Neural crest cell (in vitro differentiated cells): Measurements from ENCODE around the gene TMEM39B. TPM values are rescaled to one million over a fixed set of nuclear protein-coding genes. Genes with fewer than 3 reads are reported as not detected.

ENCODE experiments used
- DNase-seq: peaks from one replicate; pipeline ENCODE4 v3.0.0; 2021; ENCODE audit warnings: low read depth, mixed read lengths, low spot score
- H3K27ac Mint-ChIP-seq: one replicate; pipeline ENCODE4 v1.8.0; 2021; ENCODE audit warnings: mild to moderate bottlenecking, mixed read lengths; ENCODE audit not compliant: unreplicated experiment
- H3K27me3 Mint-ChIP-seq: 2 replicates; pipeline ENCODE4 v1.8.0; 2021; ENCODE audit warnings: low read depth, mild to moderate bottlenecking, mixed read lengths
- H3K36me3 Mint-ChIP-seq: 2 replicates; pipeline ENCODE4 v1.8.0; 2021; ENCODE audit warnings: low read depth, mild to moderate bottlenecking, mixed read lengths
- H3K4me1 Mint-ChIP-seq: 2 replicates; pipeline ENCODE4 v1.8.0; 2021; ENCODE audit warnings: mixed read lengths
- H3K4me3 Mint-ChIP-seq: one replicate; pipeline ENCODE4 v1.8.0; 2021; ENCODE audit warnings: mild to moderate bottlenecking, mixed read lengths
- H3K9me3 Mint-ChIP-seq: 2 replicates; pipeline ENCODE4 v1.8.0; 2021; ENCODE audit warnings: mixed read lengths
- total RNA-seq: library from RNA; stranded (reverse); gene quantifications from 2 replicates; pipeline ENCODE4 v1.2.1, GENCODE V29; 2021
- TF ChIP-seq, protein P1 (sequence below): fragments of 200-600 bp; sonication (generic); conservative IDR thresholded peaks from 2 replicates; pipeline ENCODE4 v1.5.0; 2021; ENCODE audit warnings: antibody characterized with exemption, mild to moderate bottlenecking

TMEM39B gene
- total RNA-seq, 1 donor from 2014 or later, result 34.8 TPM

- Mint-ChIP-seq H3K27me3 (no peaks in the 10 kb centered on the region), H3K4me1 (no peaks in the 10 kb centered on the region), H3K9me3 (no peaks in the 10 kb centered on the region), H3K4me3 (no peak overlapping the region), H3K36me3 (peaks cover 4% of the 10 kb centered on the region), H3K27ac (no peak overlapping the region)
- DNase-seq, result no peak
- TF ChIP-seq, protein P1, sequence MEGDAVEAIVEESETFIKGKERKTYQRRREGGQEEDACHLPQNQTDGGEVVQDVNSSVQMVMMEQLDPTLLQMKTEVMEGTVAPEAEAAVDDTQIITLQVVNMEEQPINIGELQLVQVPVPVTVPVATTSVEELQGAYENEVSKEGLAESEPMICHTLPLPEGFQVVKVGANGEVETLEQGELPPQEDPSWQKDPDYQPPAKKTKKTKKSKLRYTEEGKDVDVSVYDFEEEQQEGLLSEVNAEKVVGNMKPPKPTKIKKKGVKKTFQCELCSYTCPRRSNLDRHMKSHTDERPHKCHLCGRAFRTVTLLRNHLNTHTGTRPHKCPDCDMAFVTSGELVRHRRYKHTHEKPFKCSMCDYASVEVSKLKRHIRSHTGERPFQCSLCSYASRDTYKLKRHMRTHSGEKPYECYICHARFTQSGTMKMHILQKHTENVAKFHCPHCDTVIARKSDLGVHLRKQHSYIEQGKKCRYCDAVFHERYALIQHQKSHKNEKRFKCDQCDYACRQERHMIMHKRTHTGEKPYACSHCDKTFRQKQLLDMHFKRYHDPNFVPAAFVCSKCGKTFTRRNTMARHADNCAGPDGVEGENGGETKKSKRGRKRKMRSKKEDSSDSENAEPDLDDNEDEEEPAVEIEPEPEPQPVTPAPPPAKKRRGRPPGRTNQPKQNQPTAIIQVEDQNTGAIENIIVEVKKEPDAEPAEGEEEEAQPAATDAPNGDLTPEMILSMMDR, result no peak
These were observed 18.4 kb downstream of the TMEM39B start for GRCh38 chr1:32091176-32091575.

GRCh38 chr1:32091591-32091990 is 18.9 kb downstream of the TMEM39B start:
- TF ChIP-seq, protein P1, result no peak
- H3K9me3 Mint-ChIP-seq, result no peaks in the 10 kb centered on the region
- H3K27me3 Mint-ChIP-seq, result no peaks in the 10 kb centered on the region
- peaks cover 3% of the 10 kb centered on the region for H3K36me3 Mint-ChIP-seq
- no peak overlapping the region for H3K4me3 Mint-ChIP-seq
- DNase-seq, result no peak
- H3K4me1 Mint-ChIP-seq, result no peaks in the 10 kb centered on the region
- no peak overlapping the region for H3K27ac Mint-ChIP-seq

DNA sequence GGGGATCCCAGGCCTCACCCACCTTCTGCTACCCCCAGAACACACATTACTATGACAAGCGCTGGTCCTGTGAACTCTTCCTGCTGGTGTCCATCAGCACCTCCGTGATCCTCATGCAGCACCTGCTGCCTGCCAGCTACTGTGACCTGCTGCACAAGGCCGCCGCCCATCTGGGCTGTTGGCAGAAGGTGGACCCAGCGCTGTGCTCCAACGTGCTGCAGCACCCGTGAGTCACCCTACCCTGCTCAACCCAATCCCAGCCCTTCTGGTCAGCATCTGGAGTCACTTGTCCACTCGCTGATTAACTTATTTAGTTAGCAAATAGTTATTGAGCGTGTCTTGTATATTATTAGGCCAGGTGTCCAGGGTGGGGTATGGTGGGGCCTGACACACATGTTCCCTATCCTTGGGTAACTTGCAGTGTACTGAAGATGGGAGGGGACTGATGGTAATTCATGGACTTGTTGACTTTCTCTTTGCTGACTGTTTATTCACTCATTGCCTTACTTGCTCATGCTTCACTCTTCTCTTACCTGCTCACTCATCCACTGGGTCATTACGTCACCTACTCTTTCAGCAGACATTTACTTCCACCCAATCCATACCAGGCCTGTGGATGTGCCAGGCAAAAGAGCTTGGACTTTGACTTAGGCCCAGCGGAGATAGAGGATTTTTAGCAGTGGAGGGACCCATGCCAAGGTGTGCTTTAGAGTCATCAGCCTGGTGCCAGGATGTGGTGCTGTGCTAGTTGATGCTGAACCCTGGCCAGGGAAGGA is 22.2 kb downstream of the TMEM39B start:
- peaks cover 3% of the 10 kb centered on the region for H3K36me3 Mint-ChIP-seq

DNA sequence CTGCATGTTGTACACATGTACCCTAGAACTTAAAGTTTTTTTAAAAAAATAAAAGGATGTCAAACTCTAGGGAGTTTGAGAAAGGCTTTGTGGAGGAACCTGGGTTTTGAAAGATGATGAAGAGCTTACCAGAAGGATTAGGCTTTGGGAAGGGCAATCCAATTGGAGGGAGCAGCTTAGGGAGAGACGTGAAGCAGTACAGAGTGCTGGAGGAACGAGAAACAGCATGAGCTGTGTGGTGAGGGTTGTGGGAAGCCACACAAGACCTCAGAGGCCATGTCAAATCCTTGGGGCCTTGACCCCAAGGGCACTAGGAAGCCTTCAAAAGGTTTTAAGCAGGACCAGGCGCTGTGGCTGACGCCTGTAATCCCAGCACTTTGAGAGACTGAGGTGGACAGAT is 26.7 kb downstream of the TMEM39B start:
- no peaks in the 10 kb centered on the region for H3K36me3 Mint-ChIP-seq
- DNase-seq, result no peak
- no peaks in the 10 kb centered on the region for H3K9me3 Mint-ChIP-seq

More for the DNA sequence above, 22.2 kb downstream of the TMEM39B start:
- H3K27me3 Mint-ChIP-seq, result no peaks in the 10 kb centered on the region
- no peak for DNase-seq
- TF ChIP-seq, protein P1, result no peak
- H3K9me3 Mint-ChIP-seq, result no peaks in the 10 kb centered on the region
- H3K4me3 Mint-ChIP-seq, result no peak overlapping the region
- no peak overlapping the region for H3K27ac Mint-ChIP-seq
- H3K4me1 Mint-ChIP-seq, result no peaks in the 10 kb centered on the region

GRCh38 chr1:32100359-32100758 is 27.6 kb downstream of the TMEM39B start:
- H3K4me1 Mint-ChIP-seq, result no peaks in the 10 kb centered on the region
- no peak overlapping the region for H3K4me3 Mint-ChIP-seq
- no peak for DNase-seq
- TF ChIP-seq, protein P1, result no peak
- H3K9me3 Mint-ChIP-seq, result no peaks in the 10 kb centered on the region
- H3K36me3 Mint-ChIP-seq, result no peaks in the 10 kb centered on the region
- H3K27ac Mint-ChIP-seq, result no peak overlapping the region
- H3K27me3 Mint-ChIP-seq, result no peaks in the 10 kb centered on the region

More for the DNA sequence above, 26.7 kb downstream of the TMEM39B start:
- H3K27ac Mint-ChIP-seq, result no peak overlapping the region
- TF ChIP-seq, protein P1, result no peak
- H3K4me1 Mint-ChIP-seq, result no peaks in the 10 kb centered on the region
- no peak overlapping the region for H3K4me3 Mint-ChIP-seq
- H3K27me3 Mint-ChIP-seq, result no peaks in the 10 kb centered on the region
